A673 (cell line): ENCODE measurements around the gene TMEM81. TPM values are rescaled to one million over a fixed set of nuclear protein-coding genes. Genes with fewer than 3 reads are reported as not detected.

Experiments used
- BruUV-seq: library from RNA; stranded (reverse); fragments of 400-500 nt; replicated peaks from 2 replicates; lab custom pipeline; 2021; lab: Mats Ljungman, UMichigan
- CTCF ChIA-PET: fragments of 300-600 bp; sonication (Branson Sonifier 250); formaldehyde crosslinking; loops from one replicate; lab custom pipeline; 2022; ENCODE audit warnings: antibody characterized with exemption; lab: Charles Lee
- POLR2A ChIA-PET: fragments of 300-600 bp; sonication (Branson Sonifier 250); formaldehyde crosslinking; loops from one replicate; lab custom pipeline; 2022; ENCODE audit warnings: antibody characterized with exemption; ENCODE audit not compliant: low non-redundant PET; lab: Charles Lee
- DNase-seq: peaks from one replicate; pipeline ENCODE4 v3.0.0-alpha.2; 2015; ENCODE audit warnings: low spot score
- H3K27ac ChIP-seq: fragments of 200-600 bp; sonication (generic); 2 replicates; pipeline ENCODE4 v1.5.1; 2016; ENCODE audit warnings: mixed run types, low read depth, mild to moderate bottlenecking, mixed read lengths, antibody characterized with exemption, low read length; ENCODE audit not compliant: poor library complexity, severe bottlenecking
- H3K27me3 ChIP-seq: fragments of 200-600 bp; sonication (generic); replicated peaks from 2 replicates; pipeline ENCODE4 v1.6.1; 2017; ENCODE audit warnings: mixed run types, low read depth, mild to moderate bottlenecking, mixed read lengths, antibody characterized with exemption, low read length; ENCODE audit not compliant: insufficient read depth, poor library complexity
- H3K36me3 ChIP-seq: fragments of 200-600 bp; sonication (generic); 2 replicates; pipeline ENCODE4 v1.6.1; 2016; ENCODE audit warnings: mixed run types, mild to moderate bottlenecking, mixed read lengths, antibody characterized with exemption, low read length; ENCODE audit not compliant: insufficient read depth, poor library complexity, severe bottlenecking
- H3K4me1 ChIP-seq: fragments of 200-600 bp; sonication (generic); 2 replicates; pipeline ENCODE4 v1.6.1; 2017; ENCODE audit warnings: mixed run types, mild to moderate bottlenecking, mixed read lengths, antibody characterized with exemption, low read length; ENCODE audit not compliant: insufficient read depth, poor library complexity, severe bottlenecking
- H3K4me3 ChIP-seq: fragments of 200-600 bp; sonication (generic); 2 replicates; pipeline ENCODE4 v1.5.1; 2016; ENCODE audit warnings: low read depth, mixed run types, mild to moderate bottlenecking, mixed read lengths, low read length; ENCODE audit not compliant: poor library complexity, severe bottlenecking
- H3K9me3 ChIP-seq: fragments of 200-600 bp; sonication (generic); 2 replicates; pipeline ENCODE4 v1.6.1; 2016; ENCODE audit warnings: mixed run types, low read depth, mild to moderate bottlenecking, mixed read lengths, antibody characterized with exemption, low read length; ENCODE audit not compliant: poor library complexity, severe bottlenecking
- EZH2 ChIP-seq: fragments of 200-600 bp; sonication (generic); IDR thresholded peaks from 2 replicates; pipeline ENCODE4 v1.6.1; 2017; ENCODE audit warnings: borderline replicate concordance, low read depth, mild to moderate bottlenecking, mixed read lengths, antibody characterized with exemption, low read length; ENCODE audit not compliant: poor library complexity, severe bottlenecking
- intact Hi-C: fragments of 100-400 bp; cut with micrococcal nuclease; formaldehyde crosslinking; loops from one replicate; pipeline ENCODE4 v1.10.0; 2022; ENCODE audit not compliant: unreplicated experiment
- total RNA-seq: library from RNA; stranded (reverse); gene quantifications from 2 replicates; pipeline ENCODE4 v1.2.3, GENCODE V29; 2021
- TF ChIP-seq, protein P1 (sequence below): fragments of 300-800, 200-600 bp; sonication (generic); conservative IDR thresholded peaks from 2 replicates; pipeline ENCODE4 v1.5.1; 2017; ENCODE audit warnings: low read depth, mild to moderate bottlenecking, antibody characterized with exemption, low read length, moderate library complexity, mixed read lengths

The TMEM81 gene
- total RNA-seq, 1 experiment from 2014 or later = 5.4 TPM

- intact Hi-C loops = no loop called here
- no peaks in the 10 kb centered on the region for H3K27me3 ChIP-seq
- no peaks in the 10 kb centered on the region for H3K4me1 ChIP-seq
- no peak overlapping the region for H3K27ac ChIP-seq
- no peak for DNase-seq
- no peak overlapping the region for H3K4me3 ChIP-seq
- BruUV-seq = no TSS peak
- TF ChIP-seq, protein P1, sequence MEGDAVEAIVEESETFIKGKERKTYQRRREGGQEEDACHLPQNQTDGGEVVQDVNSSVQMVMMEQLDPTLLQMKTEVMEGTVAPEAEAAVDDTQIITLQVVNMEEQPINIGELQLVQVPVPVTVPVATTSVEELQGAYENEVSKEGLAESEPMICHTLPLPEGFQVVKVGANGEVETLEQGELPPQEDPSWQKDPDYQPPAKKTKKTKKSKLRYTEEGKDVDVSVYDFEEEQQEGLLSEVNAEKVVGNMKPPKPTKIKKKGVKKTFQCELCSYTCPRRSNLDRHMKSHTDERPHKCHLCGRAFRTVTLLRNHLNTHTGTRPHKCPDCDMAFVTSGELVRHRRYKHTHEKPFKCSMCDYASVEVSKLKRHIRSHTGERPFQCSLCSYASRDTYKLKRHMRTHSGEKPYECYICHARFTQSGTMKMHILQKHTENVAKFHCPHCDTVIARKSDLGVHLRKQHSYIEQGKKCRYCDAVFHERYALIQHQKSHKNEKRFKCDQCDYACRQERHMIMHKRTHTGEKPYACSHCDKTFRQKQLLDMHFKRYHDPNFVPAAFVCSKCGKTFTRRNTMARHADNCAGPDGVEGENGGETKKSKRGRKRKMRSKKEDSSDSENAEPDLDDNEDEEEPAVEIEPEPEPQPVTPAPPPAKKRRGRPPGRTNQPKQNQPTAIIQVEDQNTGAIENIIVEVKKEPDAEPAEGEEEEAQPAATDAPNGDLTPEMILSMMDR = no peak
- TF ChIP-seq EZH2 = no peak
- no peaks in the 10 kb centered on the region for H3K9me3 ChIP-seq
- ChIA-PET CTCF (no interaction called here), POLR2A (no interaction called here)
- H3K36me3 ChIP-seq = no peaks in the 10 kb centered on the region
Measured at GRCh38 chr1:205056956-205057568, 27.2 kb downstream of the TMEM81 start.

DNA sequence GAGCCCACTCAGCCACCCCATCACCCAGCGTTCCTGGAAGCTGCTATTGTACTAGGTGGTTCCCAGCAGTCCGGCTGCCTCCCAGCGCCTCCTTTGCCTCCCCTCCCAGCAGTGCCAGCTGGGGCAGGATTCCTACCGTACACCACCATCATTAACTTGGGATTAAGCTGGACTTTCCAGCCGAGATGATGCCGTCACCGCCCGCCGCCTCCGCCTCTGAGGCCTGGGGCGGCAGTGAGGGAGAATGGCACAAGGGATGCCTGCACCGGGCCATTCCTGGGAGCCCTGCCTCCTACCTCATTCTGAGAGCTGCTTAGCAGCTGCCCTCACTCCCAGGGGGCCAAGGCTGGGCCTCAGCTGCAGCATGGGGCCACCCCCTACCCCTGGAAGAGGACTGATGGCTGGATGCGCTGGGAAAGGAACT, 28.1 kb downstream of the TMEM81 start:
- no peak for TF ChIP-seq EZH2
- TF ChIP-seq, protein P1 = no peak
- no TSS peak for BruUV-seq
- POLR2A ChIA-PET = no interaction called here
- H3K4me3 ChIP-seq = no peak overlapping the region
- no peaks in the 10 kb centered on the region for H3K9me3 ChIP-seq
- DNase-seq = no peak
- H3K4me1 ChIP-seq = no peaks in the 10 kb centered on the region
- H3K27ac ChIP-seq = no peak overlapping the region
- intact Hi-C loops = no loop called here
- CTCF ChIA-PET = interaction anchor here (1.3 kb wide), 1 partner anchor 200 kb away, joined by 3 read pairs; no protein-coding TSS in a partner anchor
- H3K27me3 ChIP-seq = no peaks in the 10 kb centered on the region
- H3K36me3 ChIP-seq = no peaks in the 10 kb centered on the region

DNA sequence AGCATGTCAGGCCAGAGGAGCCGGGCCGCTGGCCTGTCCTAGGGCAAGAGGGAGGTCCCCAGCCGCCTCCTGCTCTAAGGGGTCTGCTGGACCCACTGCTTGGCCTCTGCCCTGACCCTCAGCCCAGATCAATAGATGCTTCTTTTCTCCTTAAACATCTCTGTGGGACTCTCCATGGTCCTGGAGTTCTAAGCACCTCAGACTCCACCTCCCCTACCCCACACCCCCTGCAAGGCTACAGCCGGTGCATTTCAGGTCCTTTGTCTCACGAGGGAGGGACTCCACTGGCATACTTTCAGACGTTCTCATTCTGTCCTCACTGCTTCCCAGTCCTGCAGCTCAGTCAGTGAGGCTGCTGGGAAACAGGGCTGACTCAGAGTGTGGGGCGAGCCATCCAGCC, 30.2 kb downstream of the TMEM81 start:
- no peak overlapping the region for H3K4me3 ChIP-seq
- ChIA-PET CTCF (no interaction called here), POLR2A (no interaction called here)
- no peak for DNase-seq
- no peak for TF ChIP-seq EZH2
- TF ChIP-seq, protein P1 = no peak
- intact Hi-C loops = no loop called here
- no peaks in the 10 kb centered on the region for H3K9me3 ChIP-seq
- no peaks in the 10 kb centered on the region for H3K4me1 ChIP-seq
- no peak overlapping the region for H3K27ac ChIP-seq
- no peaks in the 10 kb centered on the region for H3K27me3 ChIP-seq
- BruUV-seq = no TSS peak
- H3K36me3 ChIP-seq = no peaks in the 10 kb centered on the region
